GM21619 (cell line): ENCODE measurements around the gene CDH18.

ENCODE experiments used
- ATAC-seq: cut with Tn5 transposase; IDR thresholded peaks from one replicate; pipeline ENCODE4 v1.9.1; 2021; ENCODE audit not compliant: unreplicated experiment

The CDH18 gene

GRCh38 chr5:19608444-19609002 is 379.5 kb downstream of the CDH18 start:
- no peak for ATAC-seq

DNA sequence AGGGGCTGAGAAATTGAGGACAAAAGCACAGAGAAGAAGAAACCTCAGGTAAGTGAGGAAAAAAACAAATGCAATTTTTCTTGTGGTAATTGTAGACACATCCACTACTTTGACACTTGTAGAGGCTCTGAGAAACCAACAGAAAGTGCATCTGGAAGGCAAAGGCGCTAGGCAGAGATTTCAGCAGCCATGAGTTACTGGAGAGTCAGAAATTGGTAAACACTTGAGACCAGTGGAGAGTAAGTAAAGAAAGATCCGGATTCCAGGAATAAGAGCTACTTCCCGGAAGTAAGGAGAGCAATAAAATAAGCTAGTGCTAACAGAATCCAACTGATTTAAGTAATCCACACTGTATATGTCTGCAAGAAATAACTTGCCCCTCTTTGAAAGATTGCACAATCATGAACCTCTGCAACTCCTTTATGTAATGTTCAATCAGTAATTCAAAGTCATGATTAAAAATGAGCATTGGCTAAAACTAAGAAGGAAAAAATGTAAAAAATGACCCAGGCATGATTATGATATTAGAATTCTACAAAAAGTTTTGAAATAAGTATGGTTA is 382.1 kb downstream of the CDH18 start:
- no peak for ATAC-seq

GRCh38 chr5:19584131-19584530 is 403.9 kb downstream of the CDH18 start:
- ATAC-seq: no peak

DNA sequence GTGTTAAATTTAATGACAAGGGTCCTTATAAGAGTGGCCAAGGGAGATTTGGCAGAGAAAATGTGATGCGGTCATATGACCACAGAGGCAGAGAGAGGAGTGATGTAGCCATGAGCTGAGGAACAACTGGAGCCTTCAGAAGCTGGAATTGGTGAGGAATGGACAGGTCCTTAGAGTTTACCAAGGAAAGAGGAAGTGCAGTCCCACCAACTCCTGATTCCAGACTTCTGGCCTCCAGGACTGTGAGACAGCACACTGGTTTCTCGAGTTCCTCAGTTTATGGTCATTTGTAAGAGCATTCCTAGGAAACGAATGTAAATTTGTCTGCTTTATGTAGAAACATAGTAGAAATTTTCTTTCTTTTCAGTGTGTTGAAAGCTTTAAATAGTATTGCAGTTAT is 410.1 kb downstream of the CDH18 start:
- no peak for ATAC-seq

- no peak for ATAC-seq
Measured at GRCh38 chr5:19568004-19568403, 420.0 kb downstream of the CDH18 start.

GRCh38 chr5:19565466-19565865 is 422.5 kb downstream of the CDH18 start:
- no peak for ATAC-seq

DNA sequence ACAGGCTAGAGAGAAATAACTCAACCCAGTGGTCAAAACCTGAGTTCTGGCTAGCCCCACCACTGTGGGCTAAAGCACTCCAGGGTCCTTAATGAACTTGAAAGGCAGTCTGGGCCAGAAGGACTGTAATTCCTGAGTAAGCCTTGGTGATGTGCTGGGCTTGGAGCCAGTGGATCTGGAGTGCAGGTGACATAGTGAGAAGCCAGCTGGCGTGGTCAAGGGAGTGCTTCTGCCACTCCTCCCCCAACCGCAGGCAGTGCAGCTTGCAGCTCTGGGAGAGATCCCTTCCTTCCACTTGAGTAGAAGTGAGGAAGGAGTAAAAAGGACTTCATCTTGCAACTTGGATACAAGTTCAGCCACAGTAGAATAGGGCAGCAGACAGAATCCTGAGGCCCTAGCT is 424.0 kb downstream of the CDH18 start:
- no peak for ATAC-seq

GRCh38 chr5:19555876-19556275 is 432.1 kb downstream of the CDH18 start:
- no peak for ATAC-seq

DNA sequence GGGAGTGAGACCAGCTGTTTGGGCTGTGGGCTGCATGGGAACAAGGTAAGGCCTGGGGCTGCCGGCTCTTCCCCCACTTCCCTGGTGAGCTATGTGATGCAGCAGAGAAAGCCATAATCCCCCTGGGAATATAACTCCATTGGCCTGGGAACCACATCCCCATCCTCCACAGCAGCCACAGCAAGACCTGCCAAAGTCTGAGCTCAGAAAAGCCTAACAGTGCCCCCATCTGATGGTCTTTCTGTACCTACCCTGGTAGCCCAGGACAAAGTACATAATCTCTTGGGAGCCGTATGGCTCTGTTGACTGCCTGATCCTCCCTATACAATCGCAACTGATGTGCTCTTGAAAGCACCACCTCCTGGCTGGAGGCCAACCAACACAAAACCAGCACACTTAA is 432.6 kb downstream of the CDH18 start:
- no peak for ATAC-seq

- no peak for ATAC-seq
Measured at GRCh38 chr5:19554524-19554923, 433.5 kb downstream of the CDH18 start.

DNA sequence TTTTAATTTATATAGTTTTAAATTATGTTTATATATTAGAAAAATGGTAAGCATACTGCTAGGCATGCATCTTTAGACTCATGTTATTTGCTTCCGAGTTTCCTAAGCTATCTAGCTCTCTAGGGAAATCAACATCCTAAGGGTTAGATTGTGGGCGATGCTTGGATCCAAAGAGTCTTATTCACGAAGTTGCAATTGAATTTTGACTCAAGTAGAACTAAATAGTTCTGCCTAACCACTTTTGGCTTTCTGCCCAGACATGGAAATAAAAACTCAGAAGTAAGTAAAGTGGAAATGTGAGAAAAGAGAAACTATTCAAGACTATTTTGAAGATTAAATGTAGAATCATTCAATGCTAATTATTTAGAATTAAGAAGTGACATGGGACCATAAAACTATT is 440.4 kb downstream of the CDH18 start:
- ATAC-seq: no peak

GRCh38 chr5:19546521-19546920 is 441.5 kb downstream of the CDH18 start:
- no peak for ATAC-seq

DNA sequence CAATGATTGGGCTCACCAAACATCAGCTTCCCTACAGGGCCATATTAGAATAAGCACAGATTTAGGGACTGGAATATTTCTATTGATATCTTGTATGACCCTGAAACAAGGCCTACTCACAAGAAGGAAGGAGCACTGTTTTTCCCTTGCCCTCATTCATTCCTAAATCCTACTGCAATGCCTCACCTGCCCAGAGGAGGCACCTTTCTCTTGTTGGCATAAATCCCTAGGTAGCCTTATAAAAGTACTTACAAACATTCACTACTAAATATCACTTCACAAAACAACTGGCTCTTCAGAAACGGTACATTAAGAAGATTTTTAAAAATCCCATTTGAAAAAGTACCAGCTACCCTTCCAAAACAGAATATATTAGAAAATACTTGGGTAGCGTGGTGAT is 449.4 kb downstream of the CDH18 start:
- ATAC-seq: no peak

DNA sequence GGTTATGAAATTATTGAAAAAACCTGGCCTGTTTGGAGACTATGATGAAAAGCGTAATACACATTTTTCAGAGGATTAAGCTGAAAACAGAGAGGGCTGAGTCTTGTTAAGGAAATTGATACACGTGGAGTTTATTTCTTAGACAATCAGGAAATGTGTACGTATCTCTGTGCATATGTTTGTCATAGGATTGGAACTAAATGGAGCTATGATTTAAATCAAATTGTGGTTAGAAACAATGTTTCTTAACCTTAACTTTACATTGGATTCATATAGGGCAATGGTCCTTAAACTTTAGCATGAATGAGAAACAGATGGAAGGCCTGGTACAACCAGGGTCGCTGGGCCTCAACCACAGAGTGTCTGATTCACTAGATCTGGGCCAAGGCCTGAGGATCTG is 451.6 kb downstream of the CDH18 start:
- no peak for ATAC-seq

- no peak for ATAC-seq
Measured at GRCh38 chr5:19534751-19535150, 453.2 kb downstream of the CDH18 start.

DNA sequence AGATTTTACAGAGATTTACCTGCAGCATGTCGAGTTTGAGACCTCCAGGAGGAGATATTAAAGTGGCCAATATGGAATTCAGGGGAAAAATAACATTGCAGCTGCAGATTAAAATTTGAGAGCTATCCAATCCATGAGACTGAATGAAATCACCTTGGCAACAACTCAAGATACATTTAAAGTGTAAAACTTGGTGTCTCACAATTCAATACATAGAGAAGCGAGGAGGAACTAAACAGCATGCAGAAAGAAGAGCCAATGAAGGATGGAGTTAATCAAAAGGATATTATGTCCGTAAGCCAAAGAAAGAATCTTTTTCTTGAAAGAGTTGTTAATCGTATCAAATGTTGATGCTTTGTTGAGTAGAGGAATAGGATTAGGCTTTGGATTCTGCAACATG is 455.1 kb downstream of the CDH18 start:
- ATAC-seq: no peak

DNA sequence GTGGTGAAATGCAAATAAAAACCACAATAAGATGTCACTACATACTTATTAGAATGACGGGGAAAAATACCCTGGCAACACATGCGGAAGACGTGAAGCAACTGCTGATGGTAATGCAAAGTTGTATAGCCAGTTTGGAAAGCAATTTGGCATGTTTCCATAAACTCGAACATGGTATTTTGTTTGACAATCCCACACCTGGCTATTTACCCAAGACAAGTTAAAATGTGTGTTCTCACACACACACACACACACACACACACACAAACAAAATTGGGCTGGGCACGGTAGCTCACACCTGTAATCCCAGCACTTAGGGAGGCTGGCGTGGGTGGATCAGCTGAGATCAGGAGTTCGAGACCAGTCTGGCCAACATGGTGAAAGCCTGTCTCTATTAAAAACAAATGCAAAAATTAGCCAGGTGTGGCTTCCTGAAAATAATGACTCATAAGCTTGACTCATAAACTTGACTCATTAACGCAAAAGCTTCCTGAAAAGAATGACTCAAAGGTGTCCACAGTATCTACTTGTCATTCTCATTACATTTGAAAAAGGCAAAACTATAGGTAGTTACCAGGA is 456.5 kb downstream of the CDH18 start:
- no peak for ATAC-seq

- no peak for ATAC-seq
Measured at GRCh38 chr5:19519448-19519847, 468.6 kb downstream of the CDH18 start.

- ATAC-seq: no peak
Measured at GRCh38 chr5:19498852-19499251, 489.1 kb downstream of the CDH18 start.

- no peak for ATAC-seq
Measured at GRCh38 chr5:19497229-19497815, 490.7 kb downstream of the CDH18 start.

- no peak for ATAC-seq
Measured at GRCh38 chr5:19496056-19496455, 491.9 kb downstream of the CDH18 start.

GRCh38 chr5:19492861-19493260 is 495.1 kb downstream of the CDH18 start:
- ATAC-seq: no peak

GRCh38 chr5:19488786-19489185 is 499.2 kb downstream of the CDH18 start:
- no peak for ATAC-seq
